Karpas-422 (cell line): Measurements from ENCODE around the gene TAL1. TPM values are rescaled to one million over a fixed set of nuclear protein-coding genes. Genes with fewer than 3 reads are reported as not detected.
A peak's percentile ranks its signal among the peaks of the same experiment; 100 is the strongest.
"Not testable (repeated sequence)": the region's sequence is repeated elsewhere in the genome, so short reads cannot be mapped to it uniquely, and the experiment has no call there.

ENCODE experiments used
- DNase-seq: peaks from one replicate; pipeline ENCODE4 v3.0.0-alpha.2; 2015
- H2AFZ ChIP-seq: fragments of 200-600 bp; sonication (generic); 2 replicates; pipeline ENCODE4 v1.6.1; 2014; ENCODE audit warnings: antibody characterized with exemption, low read length, mixed read lengths
- H3K27ac ChIP-seq: fragments of 200-600 bp; sonication (generic); 2 replicates; pipeline ENCODE4 v1.5.1; 2014; ENCODE audit warnings: mild to moderate bottlenecking, low read length, moderate library complexity
- H3K27me3 ChIP-seq: fragments of 200-600 bp; sonication (generic); 2 replicates; pipeline ENCODE4 v1.6.1; 2014; ENCODE audit warnings: low read length, mixed read lengths
- H3K36me3 ChIP-seq: fragments of 200-600 bp; sonication (generic); 2 replicates; pipeline ENCODE4 v1.6.1; 2014; ENCODE audit warnings: low read length, mixed read lengths; ENCODE audit not compliant: insufficient read depth
- H3K4me1 ChIP-seq: fragments of 200-600 bp; sonication (generic); 2 replicates; pipeline ENCODE4 v1.6.1; 2014; ENCODE audit warnings: mild to moderate bottlenecking, low read length, mixed read lengths
- H3K4me2 ChIP-seq: fragments of 200-600 bp; sonication (generic); 2 replicates; pipeline ENCODE4 v1.6.1; 2014; ENCODE audit warnings: low read length, low read depth, mild to moderate bottlenecking; ENCODE audit not compliant: poor library complexity, severe bottlenecking
- H3K4me3 ChIP-seq: fragments of 200-600 bp; sonication (generic); 2 replicates; pipeline ENCODE4 v1.5.1; 2014; ENCODE audit warnings: mild to moderate bottlenecking, antibody characterized with exemption, low read length, mixed read lengths
- H3K79me2 ChIP-seq: fragments of 200-600 bp; sonication (generic); 2 replicates; pipeline ENCODE4 v1.6.1; 2014; ENCODE audit warnings: mild to moderate bottlenecking, low read length, mixed read lengths
- H3K9ac ChIP-seq: fragments of 200-600 bp; sonication (generic); 2 replicates; pipeline ENCODE4 v1.6.0; 2014; ENCODE audit warnings: low read length
- H3K9me2 ChIP-seq: fragments of 200-600 bp; sonication (generic), shearing (Covaris generic); replicated peaks from 2 replicates; pipeline ENCODE4 v1.6.0; 2014; ENCODE audit warnings: mild to moderate bottlenecking, low read length, moderate library complexity; ENCODE audit not compliant: insufficient read depth
- H3K9me3 ChIP-seq: fragments of 300-700, 200-600 bp; sonication (generic); 2 replicates; pipeline ENCODE4 v1.6.1; 2014; ENCODE audit warnings: low read length, mixed read lengths
- H4K20me1 ChIP-seq: fragments of 200-600 bp; sonication (generic); 2 replicates; pipeline ENCODE4 v1.6.1; 2014; ENCODE audit warnings: mild to moderate bottlenecking, antibody characterized with exemption, low read length, low read depth; ENCODE audit not compliant: insufficient read depth
- total RNA-seq: library from RNA; depleted of rRNA; stranded (reverse); fragments of >200 nt; shearing (Covaris generic); gene quantifications from 2 replicates; pipeline ENCODE4 v1.2.3, GENCODE V29; 2014; ENCODE audit warnings: low replicate concordance; rRNA removed

Gene TAL1
- total RNA-seq: not detected in 2 replicates

- Histone ChIP-seq H4K20me1 (no peaks in the 10 kb centered on the region), H3K9ac (no peak within 1 kb of the TSS), H3K4me3 (no peak within 1 kb of the TSS), H3K79me2 (no peaks in the 10 kb centered on the region), H3K4me2 (no peak within 1 kb of the TSS), H3K4me1 (no peaks in the 10 kb centered on the region), H3K27ac (no peak within 1 kb of the TSS), H3K9me2 (no peaks in the 10 kb centered on the region), H2AFZ (no peak within 1 kb of the TSS), H3K9me3 (no peaks in the 10 kb centered on the region), H3K27me3 (no peaks in the 10 kb centered on the region), H3K36me3 (no peaks in the 10 kb centered on the region)
- no peak for DNase-seq
Measured at GRCh38 chr1:47232187-47232874, at the start of gene TAL1. TAL1 (minus strand) TSS chr1:47232225; CDS start chr1:47225888, 6,337 bp downstream.

GRCh38 chr1:47280142-47280541 is 48.1 kb upstream of the TAL1 start:
- Histone ChIP-seq H3K9ac (no peak overlapping the region), H3K79me2 (peaks cover 72% of the 10 kb centered on the region), H3K36me3 (peaks cover 63% of the 10 kb centered on the region)

GRCh38 chr1:47276850-47277249 is 44.8 kb upstream of the TAL1 start:
- Histone ChIP-seq H3K9ac (no peak overlapping the region), H3K27me3 (no peaks in the 10 kb centered on the region), H2AFZ (no peak overlapping the region), H3K4me2 (no peak overlapping the region), H4K20me1 (no peaks in the 10 kb centered on the region), H3K9me2 (no peaks in the 10 kb centered on the region), H3K79me2 (peaks cover 74% of the 10 kb centered on the region), H3K36me3 (peaks cover 53% of the 10 kb centered on the region), H3K4me1 (no peaks in the 10 kb centered on the region), H3K4me3 (no peak overlapping the region), H3K27ac (no peak overlapping the region), H3K9me3 (no peaks in the 10 kb centered on the region)
- DNase-seq: no peak

More at GRCh38 chr1:47280142-47280541, 48.1 kb upstream of the TAL1 start:
- H3K9me3 ChIP-seq: no peaks in the 10 kb centered on the region
- no peaks in the 10 kb centered on the region for H3K4me1 ChIP-seq
- 0 out of 2 replicates have a peak, but pooled peaks cover 3% of the 10 kb centered on the region for H4K20me1 ChIP-seq
- DNase-seq: no peak
- H3K9me2 ChIP-seq: no peaks in the 10 kb centered on the region
- no peaks in the 10 kb centered on the region for H3K27me3 ChIP-seq
- H3K4me3 ChIP-seq: no peak overlapping the region
- no peak overlapping the region for H2AFZ ChIP-seq
- H3K27ac ChIP-seq: no peak overlapping the region
- H3K4me2 ChIP-seq: no peak overlapping the region

GRCh38 chr1:47275811-47276210 is 43.8 kb upstream of the TAL1 start:
- H2AFZ ChIP-seq, H3K9me3 ChIP-seq, H4K20me1 ChIP-seq, H3K4me1 ChIP-seq, H3K4me2 ChIP-seq, H3K27me3 ChIP-seq, DNase-seq, H3K4me3 ChIP-seq, H3K27ac ChIP-seq, H3K9ac ChIP-seq, H3K9me2 ChIP-seq: not testable (repeated sequence)
- peaks cover 49% of the 10 kb centered on the region for H3K36me3 ChIP-seq
- peaks cover 65% of the 10 kb centered on the region for H3K79me2 ChIP-seq

GRCh38 chr1:47265529-47265928 is 33.5 kb upstream of the TAL1 start:
- not testable (repeated sequence) for H3K27ac ChIP-seq, H3K9ac ChIP-seq, H3K4me3 ChIP-seq, H3K9me2 ChIP-seq, H3K4me1 ChIP-seq, DNase-seq, H2AFZ ChIP-seq, H4K20me1 ChIP-seq, H3K27me3 ChIP-seq, H3K9me3 ChIP-seq, H3K79me2 ChIP-seq, H3K4me2 ChIP-seq
- H3K36me3 ChIP-seq: peaks cover 38% of the 10 kb centered on the region; the same call in 1 of the 2 replicates

- no peak overlapping the region for H3K4me2 ChIP-seq
- H3K27ac ChIP-seq: no peak overlapping the region
- peaks cover 3% of the 10 kb centered on the region; the same call in 1 of the 2 replicates for H3K79me2 ChIP-seq
- H2AFZ ChIP-seq: no peak overlapping the region
- no peaks in the 10 kb centered on the region for H3K4me1 ChIP-seq
- no peak overlapping the region for H3K4me3 ChIP-seq
- H3K9me2 ChIP-seq: no peaks in the 10 kb centered on the region
- no peaks in the 10 kb centered on the region for H3K9me3 ChIP-seq
- H3K36me3 ChIP-seq: peaks cover 39% of the 10 kb centered on the region
- DNase-seq: peak; percentile 77
- H3K27me3 ChIP-seq: no peaks in the 10 kb centered on the region
- no peaks in the 10 kb centered on the region for H4K20me1 ChIP-seq
- no peak overlapping the region for H3K9ac ChIP-seq
Measured at GRCh38 chr1:47262787-47263413, 30.9 kb upstream of the TAL1 start.

GRCh38 chr1:47257224-47257623 is 25.2 kb upstream of the TAL1 start:
- Histone ChIP-seq H3K4me2 (no peak overlapping the region), H3K4me1 (no peaks in the 10 kb centered on the region), H3K9ac (no peak overlapping the region), H3K36me3 (peaks cover 30% of the 10 kb centered on the region), H3K27me3 (no peaks in the 10 kb centered on the region), H3K9me2 (no peaks in the 10 kb centered on the region), H3K27ac (no peak overlapping the region), H4K20me1 (no peaks in the 10 kb centered on the region), H3K4me3 (no peak overlapping the region), H2AFZ (no peak overlapping the region), H3K79me2 (peaks cover 6% of the 10 kb centered on the region; the same call in 1 of the 2 replicates), H3K9me3 (no peaks in the 10 kb centered on the region)
- no peak for DNase-seq

GRCh38 chr1:47252795-47253194 is 20.8 kb upstream of the TAL1 start:
- H3K4me1 ChIP-seq: no peaks in the 10 kb centered on the region
- no peak overlapping the region for H2AFZ ChIP-seq
- H3K27me3 ChIP-seq: no peaks in the 10 kb centered on the region
- no peak overlapping the region for H3K4me3 ChIP-seq
- H3K36me3 ChIP-seq: peaks cover 23% of the 10 kb centered on the region; the same call in 1 of the 2 replicates
- H3K27ac ChIP-seq: no peak overlapping the region
- H3K9me3 ChIP-seq: no peaks in the 10 kb centered on the region
- no peak for DNase-seq
- no peaks in the 10 kb centered on the region for H4K20me1 ChIP-seq
- no peak overlapping the region for H3K9ac ChIP-seq
- no peaks in the 10 kb centered on the region for H3K9me2 ChIP-seq
- H3K4me2 ChIP-seq: no peak overlapping the region
- 0 out of 2 replicates have a peak, but pooled peaks cover 4% of the 10 kb centered on the region for H3K79me2 ChIP-seq
